Tibial nerve (tissue), 4 donors: ENCODE results near the gene MMEL1. TPM values are rescaled to one million over a fixed set of nuclear protein-coding genes. Genes with fewer than 3 reads are reported as not detected.

ENCODE experiments used
- DNase-seq, 2 donors: peaks; one replicate each; pipeline ENCODE4 v3.0.0-alpha.2; 2019; ENCODE audit warnings: low spot score in 2 of 2
- H3K27ac ChIP-seq, 4 donors: fragments of 200-600 bp; sonication (generic) in 3 of 4; one replicate each; pipeline ENCODE4 v1.5.1; 2017 to 2019; ENCODE audit warnings: mild to moderate bottlenecking in 1 of 4
- H3K27me3 ChIP-seq, 2 donors: fragments of 200-600 bp; sonication (generic) in 1 of 2; one replicate each; pipeline versions ENCODE4 v1.5.1 to v1.6.0; 2017 to 2019
- H3K36me3 ChIP-seq, 3 donors: fragments of 200-600 bp; sonication (generic); one replicate each; pipeline ENCODE4 v1.5.1; 2018 to 2019
- H3K4me1 ChIP-seq, 4 donors: fragments of 200-600 bp; sonication (generic) in 3 of 4; one replicate each; pipeline ENCODE4 v1.5.1; 2017 to 2019
- H3K4me3 ChIP-seq, 4 donors: fragments of 200-600 bp; sonication (generic) in 3 of 4; one replicate each; pipeline ENCODE4 v1.5.1; 2017 to 2019; ENCODE audit warnings: mild to moderate bottlenecking in 1 of 4, moderate library complexity in 1 of 4
- H3K9me3 ChIP-seq, 4 donors: fragments of 200-600 bp; sonication (generic) in 3 of 4; one replicate each; pipeline ENCODE4 v1.5.1; 2017 to 2019
- EP300 ChIP-seq, 2 donors: sonication (generic); formaldehyde crosslinking; IDR thresholded peaks; one replicate each; pipeline ENCODE4 v1.6.1; 2017; ENCODE audit warnings: antibody characterized with exemption in 2 of 2, mild to moderate bottlenecking in 1 of 2
- POLR2A ChIP-seq, 2 donors: fragments of 450-650 bp; IDR thresholded peaks; one replicate each; pipeline ENCODE4 v1.6.1; 2017; ENCODE audit warnings: antibody characterized with exemption in 2 of 2, mild to moderate bottlenecking in 2 of 2, moderate library complexity in 2 of 2
- WGBS, 2 donors: methylation state at CpG; one replicate each; pipeline ENCODE4 v1.1.5; 2018; 5-methylcytosine and 5-hydroxymethylcytosine counted together
- total RNA-seq, 4 donors: library from RNA; depleted of rRNA; stranded (reverse); fragments of >200 nt; gene quantifications; one replicate each; pipeline ENCODE4 v1.1.0, GENCODE V29; 2016
- TF ChIP-seq, protein P1 (sequence below), 5 experiments: fragments of 200-600 bp in 3 of 5; fragments of 450-650 bp in 2 of 5; sonication (generic) in 3 of 5; IDR thresholded peaks; one replicate each; pipeline ENCODE4 v1.5.1; 2016 to 2019; ENCODE audit warnings: antibody characterized with exemption in 5 of 5, mild to moderate bottlenecking in 3 of 5, moderate library complexity in 2 of 5

MMEL1 gene
- total RNA-seq, 4 donors from 2014 or later = 0.21 to 2.2 TPM; not detected in 2

DNA sequence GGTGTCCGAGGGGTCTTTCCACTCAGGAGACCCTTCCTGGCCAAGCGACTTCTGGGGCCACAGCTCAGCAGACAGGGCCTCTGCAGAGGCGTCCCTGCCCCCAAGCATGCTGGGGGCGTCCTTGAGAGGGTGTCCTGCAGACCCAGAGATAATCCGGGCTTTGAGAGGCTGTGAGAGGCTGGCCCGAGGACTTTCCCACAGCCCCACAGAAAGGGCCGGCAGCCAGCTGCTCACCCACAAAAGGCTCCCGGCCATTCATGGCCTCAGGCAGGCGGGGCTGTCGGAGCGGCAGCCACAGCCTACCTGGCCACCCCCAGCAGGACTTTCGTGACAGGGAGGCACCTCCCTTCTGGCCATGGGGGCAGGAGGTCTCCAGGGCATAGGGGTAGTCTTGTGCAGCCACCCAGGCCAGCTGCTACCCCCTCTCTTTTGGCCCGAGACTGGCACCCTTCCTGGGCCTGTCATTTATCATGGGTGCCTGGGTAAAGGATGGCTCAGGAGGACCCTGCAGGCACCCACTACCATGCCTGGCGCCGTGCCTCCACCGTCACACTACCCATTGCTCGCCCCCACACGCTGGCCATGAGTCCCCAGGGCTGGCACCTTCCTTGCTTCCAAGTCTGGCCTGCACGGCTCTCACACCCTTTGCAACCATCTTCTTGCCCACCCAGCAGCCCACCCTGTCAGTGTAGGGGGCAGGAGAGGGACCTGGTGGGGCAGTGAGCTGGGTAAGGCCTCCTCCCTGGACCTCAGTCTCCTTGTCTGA is 87.8 kb downstream of the MMEL1 start:
- Histone ChIP-seq H3K4me3 (no peak overlapping the region), H3K27ac (peak overlapping the region; percentile 94 to 98 (median 96)), H3K36me3 (no peaks in the 10 kb centered on the region), H3K4me1 (peaks cover 0 to 78% (median 53%) of the 10 kb centered on the region in 4 donors), H3K9me3 (no peaks in the 10 kb centered on the region), H3K27me3 (peaks cover 0 to 11% of the 10 kb centered on the region in 2 donors)
- TF ChIP-seq POLR2A (IDR thresholded peaks at IDR 0.05) (no peak), EP300 (IDR thresholded peaks at IDR 0.05) (no peak)
- 47 to 59% methylated on average over 8 to 18 of the region's 19 CpGs for WGBS, 2 donors
- DNase-seq = no peak

DNA sequence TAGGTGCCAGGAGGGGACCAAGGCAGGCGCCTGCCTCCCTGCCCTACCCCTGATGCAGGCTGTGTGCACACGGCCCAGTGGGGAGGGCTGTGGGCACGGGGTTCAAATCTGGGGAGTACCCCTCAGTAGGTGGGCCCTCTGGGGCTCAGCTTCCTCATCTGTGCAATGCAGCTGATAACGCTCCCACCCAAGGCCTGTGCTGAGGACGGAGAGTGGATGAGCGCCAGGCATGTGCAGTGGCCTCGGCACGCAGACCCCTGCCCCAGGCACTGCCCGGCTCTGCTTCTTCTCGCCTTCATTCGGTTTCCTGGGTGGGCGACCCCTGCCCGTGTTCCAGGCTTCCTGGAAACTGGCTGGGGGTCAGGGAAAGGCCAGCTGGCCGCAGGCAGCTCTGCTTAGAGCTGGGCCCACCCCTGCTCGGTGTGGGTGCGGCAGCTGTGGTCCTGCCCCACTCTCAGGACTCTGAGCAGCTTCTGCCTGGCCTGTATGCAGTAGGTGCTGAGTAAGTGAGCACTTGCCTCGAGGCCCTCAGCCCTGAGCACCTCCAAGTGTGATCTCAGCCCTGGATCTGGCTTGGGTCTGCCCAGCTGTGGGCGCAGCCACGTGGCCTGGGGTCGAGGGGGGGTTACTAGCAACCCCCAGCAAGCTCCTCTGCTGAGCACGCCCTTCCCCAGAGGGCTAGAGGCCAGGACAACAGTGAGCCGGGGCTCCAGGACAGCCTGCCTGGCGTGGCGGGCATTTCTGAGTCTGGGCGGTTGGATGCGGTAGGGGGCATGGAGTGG is 88.5 kb downstream of the MMEL1 start:
- Histone ChIP-seq H3K27me3 (peaks cover 0 to 18% of the 10 kb centered on the region in 2 donors), H3K9me3 (no peaks in the 10 kb centered on the region), H3K4me1 (peaks cover 0 to 70% (median 47%) of the 10 kb centered on the region in 4 donors), H3K4me3 (no peak overlapping the region), H3K36me3 (no peaks in the 10 kb centered on the region), H3K27ac (peak overlapping the region in 3 of 4 donors; percentile 95 to 98 (median 98))
- no peak for DNase-seq
- 38 to 45% methylated on average over 12 to 22 of the region's 26 CpGs for WGBS, 2 donors
- TF ChIP-seq EP300 (IDR thresholded peaks at IDR 0.05) (no peak), POLR2A (IDR thresholded peaks at IDR 0.05) (no peak)
- TF ChIP-seq, protein P1, sequence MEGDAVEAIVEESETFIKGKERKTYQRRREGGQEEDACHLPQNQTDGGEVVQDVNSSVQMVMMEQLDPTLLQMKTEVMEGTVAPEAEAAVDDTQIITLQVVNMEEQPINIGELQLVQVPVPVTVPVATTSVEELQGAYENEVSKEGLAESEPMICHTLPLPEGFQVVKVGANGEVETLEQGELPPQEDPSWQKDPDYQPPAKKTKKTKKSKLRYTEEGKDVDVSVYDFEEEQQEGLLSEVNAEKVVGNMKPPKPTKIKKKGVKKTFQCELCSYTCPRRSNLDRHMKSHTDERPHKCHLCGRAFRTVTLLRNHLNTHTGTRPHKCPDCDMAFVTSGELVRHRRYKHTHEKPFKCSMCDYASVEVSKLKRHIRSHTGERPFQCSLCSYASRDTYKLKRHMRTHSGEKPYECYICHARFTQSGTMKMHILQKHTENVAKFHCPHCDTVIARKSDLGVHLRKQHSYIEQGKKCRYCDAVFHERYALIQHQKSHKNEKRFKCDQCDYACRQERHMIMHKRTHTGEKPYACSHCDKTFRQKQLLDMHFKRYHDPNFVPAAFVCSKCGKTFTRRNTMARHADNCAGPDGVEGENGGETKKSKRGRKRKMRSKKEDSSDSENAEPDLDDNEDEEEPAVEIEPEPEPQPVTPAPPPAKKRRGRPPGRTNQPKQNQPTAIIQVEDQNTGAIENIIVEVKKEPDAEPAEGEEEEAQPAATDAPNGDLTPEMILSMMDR (IDR thresholded peaks at IDR 0.05) = no peak

DNA sequence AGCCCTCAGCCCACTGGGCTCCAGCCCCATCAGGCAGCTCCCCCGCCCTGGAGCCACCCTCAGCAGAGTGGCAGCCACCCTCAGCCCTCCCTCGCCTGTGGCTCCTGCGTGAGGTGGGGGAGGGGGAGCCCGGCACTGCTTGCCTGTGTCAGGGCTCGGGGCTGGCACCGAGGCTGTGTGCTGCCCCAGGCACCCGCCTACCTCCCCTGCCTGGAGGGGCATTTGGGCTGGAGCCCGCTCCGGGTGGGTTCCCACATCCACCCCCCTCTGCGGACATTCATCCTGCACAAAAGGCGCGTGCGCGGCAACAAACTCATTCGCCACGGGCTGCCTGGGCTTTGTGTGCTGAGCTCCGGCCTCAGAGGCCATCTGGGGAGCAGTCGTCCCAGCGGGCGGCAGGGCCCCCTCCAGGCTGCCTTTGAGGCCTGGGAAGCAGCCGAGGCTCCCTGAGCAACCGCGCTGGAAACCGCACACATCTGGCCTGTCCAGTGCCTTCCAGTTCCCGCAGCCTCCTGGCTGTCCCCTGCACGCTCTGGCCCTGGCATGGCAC is 89.2 kb downstream of the MMEL1 start:
- DNase-seq = no peak
- WGBS, 2 donors = 16 to 23% methylated on average over 9 of the region's 26 CpGs
- peaks cover 0 to 64% (median 43%) of the 10 kb centered on the region in 4 donors for H3K4me1 ChIP-seq
- H3K4me3 ChIP-seq = no peak overlapping the region
- no peaks in the 10 kb centered on the region for H3K9me3 ChIP-seq
- no peaks in the 10 kb centered on the region for H3K36me3 ChIP-seq
- peak overlapping the region in 3 of 4 donors; percentile 17 to 98 (median 98) for H3K27ac ChIP-seq
- H3K27me3 ChIP-seq = peaks cover 0 to 24% of the 10 kb centered on the region in 2 donors
- TF ChIP-seq EP300 (IDR thresholded peaks at IDR 0.05) (no peak), POLR2A (IDR thresholded peaks at IDR 0.05) (no peak)
- TF ChIP-seq, protein P1 (IDR thresholded peaks at IDR 0.05) = no peak

DNA sequence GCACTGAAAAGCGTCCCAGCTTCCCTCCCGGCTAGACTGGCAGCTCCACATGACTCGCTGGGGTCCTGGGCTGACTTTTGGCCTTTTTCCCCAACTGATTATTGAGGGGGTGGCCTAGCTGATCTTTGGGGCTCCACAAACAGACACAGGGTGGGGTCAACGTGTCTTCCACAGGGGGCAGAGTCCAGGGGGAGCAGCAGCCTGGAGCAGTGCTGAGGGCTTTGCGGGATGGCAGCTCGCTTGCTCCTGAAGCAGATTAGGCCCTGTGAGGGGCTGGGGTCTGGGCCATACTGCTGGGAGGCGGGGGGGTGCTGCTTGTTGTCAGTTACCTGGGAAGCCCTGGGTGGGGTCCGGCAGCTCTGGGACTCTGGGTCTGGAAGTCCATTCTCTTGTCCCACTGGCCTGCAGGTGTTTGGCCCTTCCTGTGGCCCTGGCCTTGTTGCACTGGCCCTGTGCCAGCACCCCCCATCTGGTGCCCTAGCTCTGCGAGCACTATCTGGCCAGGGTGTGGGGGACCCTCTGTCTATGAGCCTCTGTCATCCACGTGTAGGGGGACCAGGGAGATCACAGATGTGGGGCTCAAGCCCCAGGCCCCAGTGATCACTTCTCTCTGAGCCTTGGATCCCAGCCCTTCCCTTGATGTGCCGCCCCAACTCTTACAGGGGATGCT is 90.4 kb downstream of the MMEL1 start:
- DNase-seq = no peak
- TF ChIP-seq, protein P1 (IDR thresholded peaks at IDR 0.05) = no peak
- TF ChIP-seq POLR2A (IDR thresholded peaks at IDR 0.05) (no peak), EP300 (IDR thresholded peaks at IDR 0.05) (no peak)
- H3K9me3 ChIP-seq = no peaks in the 10 kb centered on the region
- H3K36me3 ChIP-seq = no peaks in the 10 kb centered on the region
- 79% methylated on average over 8 of the region's 11 CpGs for WGBS, 2 donors
- no peak overlapping the region for H3K4me3 ChIP-seq
- peaks cover 0 to 34% of the 10 kb centered on the region in 2 donors for H3K27me3 ChIP-seq
- H3K4me1 ChIP-seq = peaks cover 0 to 51% (median 33%) of the 10 kb centered on the region in 4 donors
- H3K27ac ChIP-seq = no peak overlapping the region

DNA sequence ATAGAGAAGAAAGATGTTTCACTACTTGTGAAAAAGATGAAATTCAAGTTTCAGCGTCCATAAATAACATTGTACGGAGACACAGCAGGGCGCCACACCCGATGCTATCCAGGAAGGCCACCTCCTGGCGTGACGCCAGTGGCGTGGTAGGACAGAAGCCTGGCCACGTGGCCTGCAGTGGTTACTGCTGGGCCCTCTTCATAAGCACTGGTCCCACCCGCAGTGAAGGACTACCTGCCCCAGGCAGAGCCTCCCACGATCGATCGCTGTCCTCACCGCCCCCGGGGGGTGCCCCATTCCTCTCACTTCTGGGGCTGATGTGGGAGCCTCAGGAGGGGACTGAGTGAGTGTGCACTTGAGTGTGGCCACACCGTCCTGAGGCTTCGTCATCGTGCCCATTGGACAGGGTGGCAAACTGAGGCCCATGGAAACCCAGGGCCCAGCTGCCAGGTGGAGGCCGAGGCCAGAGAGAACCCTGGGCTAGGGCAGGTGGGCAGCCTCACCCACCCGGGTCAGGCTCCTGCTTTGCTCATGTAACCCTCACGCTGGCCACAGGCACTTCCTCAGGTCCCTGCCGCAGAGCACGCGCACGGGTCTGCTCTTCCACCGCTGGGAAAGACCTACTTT is 91.1 kb downstream of the MMEL1 start:
- H3K9me3 ChIP-seq = no peaks in the 10 kb centered on the region
- H3K4me1 ChIP-seq = peaks cover 0 to 45% (median 27%) of the 10 kb centered on the region in 4 donors
- no peak for DNase-seq
- no peak overlapping the region for H3K4me3 ChIP-seq
- H3K27me3 ChIP-seq = peaks cover 0 to 38% of the 10 kb centered on the region in 2 donors
- no peaks in the 10 kb centered on the region for H3K36me3 ChIP-seq
- 72 to 76% methylated on average over 17 to 24 of the region's 25 CpGs for WGBS, 2 donors
- no peak for TF ChIP-seq EP300 (IDR thresholded peaks at IDR 0.05)
- TF ChIP-seq, protein P1 (IDR thresholded peaks at IDR 0.05) = no peak
- no peak for TF ChIP-seq POLR2A (IDR thresholded peaks at IDR 0.05)
- no peak overlapping the region for H3K27ac ChIP-seq
